GM12878 (cell line): ENCODE data around the gene ADGRL3.

Experiments
- ATF3 ChIP-seq: IDR thresholded peaks from 2 replicates; pipeline ENCODE4 v1.6.1; 2011; ENCODE audit warnings: low read depth, mild to moderate bottlenecking, low read length, moderate library complexity, borderline replicate concordance; ENCODE audit errors: extremely low read depth
- BACH1 ChIP-seq: fragments of 450-650 bp; IDR thresholded peaks from 2 replicates; pipeline ENCODE4 v1.6.1; 2017; ENCODE audit warnings: mild to moderate bottlenecking, borderline replicate concordance
- CREB1 ChIP-seq: IDR thresholded peaks from 2 replicates; pipeline ENCODE4 v1.6.1; 2012; ENCODE audit warnings: low read depth, mild to moderate bottlenecking, inconsistent platforms
- EZH2 ChIP-seq: IDR thresholded peaks from 2 replicates; pipeline ENCODE4 v1.6.1; 2012; ENCODE audit warnings: low read depth, mild to moderate bottlenecking, control low read depth, inconsistent platforms, low read length, borderline replicate concordance; ENCODE audit not compliant: control insufficient read depth
- FOXM1 ChIP-seq: IDR thresholded peaks from 2 replicates; pipeline ENCODE4 v1.6.1; 2012; ENCODE audit warnings: low read depth, mild to moderate bottlenecking, inconsistent platforms, low read length, moderate library complexity
- KDM1A ChIP-seq: fragments of 200-600 bp; sonication (generic); IDR thresholded peaks from 2 replicates; pipeline ENCODE4 v1.6.1; 2016; ENCODE audit warnings: borderline replicate concordance
- RFX5 ChIP-seq: IDR thresholded peaks from 2 replicates; pipeline ENCODE4 v1.6.1; 2011; ENCODE audit warnings: low read depth, low read length, improper control_type of control experiment
- ZBTB33 ChIP-seq: fragments of 450-650 bp; IDR thresholded peaks from 2 replicates; pipeline ENCODE4 v1.6.1; 2017; ENCODE audit warnings: mild to moderate bottlenecking
- TF ChIP-seq, protein P1 (sequence below), 3 experiments: IDR thresholded peaks in 2 of 3; conservative IDR thresholded peaks in 1 of 3; 2 replicates each; pipeline ENCODE4 v1.5.1; 2011; ENCODE audit warnings: low read depth in 3 of 3, low read length in 3 of 3, mild to moderate bottlenecking in 3 of 3, control low read depth in 2 of 3, moderate library complexity in 2 of 3, inconsistent platforms in 1 of 3, mixed read lengths in 1 of 3; ENCODE audit not compliant: control insufficient read depth in 2 of 3, insufficient read depth in 1 of 3; ENCODE audit errors: extremely low read depth in 1 of 3

- TF ChIP-seq BACH1 = no peak
- TF ChIP-seq CREB1 = no peak
- TF ChIP-seq EZH2 = no peak
- TF ChIP-seq FOXM1 = no peak
- TF ChIP-seq ZBTB33 = no peak
- no peak for TF ChIP-seq KDM1A
- TF ChIP-seq RFX5 = no peak
- no peak for TF ChIP-seq ATF3
- TF ChIP-seq, protein P1, sequence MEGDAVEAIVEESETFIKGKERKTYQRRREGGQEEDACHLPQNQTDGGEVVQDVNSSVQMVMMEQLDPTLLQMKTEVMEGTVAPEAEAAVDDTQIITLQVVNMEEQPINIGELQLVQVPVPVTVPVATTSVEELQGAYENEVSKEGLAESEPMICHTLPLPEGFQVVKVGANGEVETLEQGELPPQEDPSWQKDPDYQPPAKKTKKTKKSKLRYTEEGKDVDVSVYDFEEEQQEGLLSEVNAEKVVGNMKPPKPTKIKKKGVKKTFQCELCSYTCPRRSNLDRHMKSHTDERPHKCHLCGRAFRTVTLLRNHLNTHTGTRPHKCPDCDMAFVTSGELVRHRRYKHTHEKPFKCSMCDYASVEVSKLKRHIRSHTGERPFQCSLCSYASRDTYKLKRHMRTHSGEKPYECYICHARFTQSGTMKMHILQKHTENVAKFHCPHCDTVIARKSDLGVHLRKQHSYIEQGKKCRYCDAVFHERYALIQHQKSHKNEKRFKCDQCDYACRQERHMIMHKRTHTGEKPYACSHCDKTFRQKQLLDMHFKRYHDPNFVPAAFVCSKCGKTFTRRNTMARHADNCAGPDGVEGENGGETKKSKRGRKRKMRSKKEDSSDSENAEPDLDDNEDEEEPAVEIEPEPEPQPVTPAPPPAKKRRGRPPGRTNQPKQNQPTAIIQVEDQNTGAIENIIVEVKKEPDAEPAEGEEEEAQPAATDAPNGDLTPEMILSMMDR (IDR thresholded peaks at IDR 0.05 in 2 of 3, conservative IDR thresholded peaks at IDR 0.05 in 1 of 3; ENCODE audit: control insufficient read depth in 2 of 3, extremely low read depth in 1 of 3, insufficient read depth in 1 of 3, low read depth in 3 of 3, low read length in 3 of 3) = no peak
Measured at GRCh38 chr4:61657016-61657415, 456.9 kb downstream of the ADGRL3 start.
